H1 (cell line): ENCODE measurements around the gene DNAJC7. TPM values are rescaled to one million over a fixed set of nuclear protein-coding genes. Genes with fewer than 3 reads are reported as not detected.
A peak's percentile ranks its signal among the peaks of the same experiment; 100 is the strongest.
"Not testable (repeated sequence)": the region's sequence is repeated elsewhere in the genome, so short reads cannot be mapped to it uniquely, and the experiment has no call there.

Source experiments
- CTCF ChIA-PET: fragments of 300-600 bp; sonication (Branson Sonifier 250); formaldehyde crosslinking; loops from one replicate; lab custom pipeline; 2021; ENCODE audit not compliant: partially characterized antibody; lab: Charles Lee
- POLR2A ChIA-PET: fragments of 300-600 bp; sonication (Branson Sonifier 250); formaldehyde crosslinking; loops from one replicate; lab custom pipeline; 2021; ENCODE audit warnings: inconsistent platforms; ENCODE audit not compliant: partially characterized antibody; lab: Charles Lee
- DNase-seq, 2 experiments: peaks; one replicate each; pipeline versions ENCODE4 v3.0.0 to v3.0.0-alpha.2; 2010 to 2022; ENCODE audit warnings: low spot score in 2 of 2, low read depth in 1 of 2, mixed read lengths in 1 of 2
- FAIRE-seq: peaks from 2 replicates; lab custom pipeline; 2011; peaks lifted over from hg19 to GRCh38; lab: Jason Lieb, UNC
- H2AFZ ChIP-seq: 2 replicates; pipeline ENCODE4 v1.8.1; 2012; ENCODE audit warnings: low read length, inconsistent platforms
- H2AK5ac ChIP-seq: 2 replicates; pipeline ENCODE4 v1.6.1; 2013; ENCODE audit warnings: low read depth, low read length
- H2BK120ac ChIP-seq: replicated peaks from 2 replicates; pipeline ENCODE3; 2013; ENCODE audit warnings: low read depth, low read length, inconsistent platforms
- H2BK12ac ChIP-seq: 2 replicates; pipeline ENCODE4 v1.6.1; 2013; ENCODE audit warnings: low read depth, low read length
- H2BK15ac ChIP-seq: 2 replicates; pipeline ENCODE4 v1.6.1; 2013; ENCODE audit warnings: low read length
- H2BK20ac ChIP-seq: 2 replicates; pipeline ENCODE4 v1.6.1; 2013; ENCODE audit warnings: low read length
- H2BK5ac ChIP-seq: 2 replicates; pipeline ENCODE4 v1.6.1; 2013; ENCODE audit warnings: low read depth, low read length
- H3K14ac ChIP-seq: 2 replicates; pipeline ENCODE4 v1.6.1; 2013; ENCODE audit warnings: inconsistent platforms; ENCODE audit not compliant: insufficient read length
- H3K18ac ChIP-seq: 2 replicates; pipeline ENCODE4 v1.6.1; 2013; ENCODE audit warnings: low read length; ENCODE audit errors: extremely low read depth
- H3K23ac ChIP-seq: 2 replicates; pipeline ENCODE4 v1.6.1; 2013; ENCODE audit warnings: inconsistent platforms; ENCODE audit not compliant: insufficient read length
- H3K23me2 ChIP-seq: 2 replicates; pipeline ENCODE4 v1.6.1; 2013; ENCODE audit warnings: low read depth, low read length
- H3K27ac ChIP-seq: 2 replicates; pipeline ENCODE4 v1.6.1; 2011; ENCODE audit warnings: low read depth, low read length, inconsistent platforms
- H3K27me3 ChIP-seq, 4 experiments: replicated peaks in 1 of 4; 1 replicate in 1 of 4; 2 replicates in 3 of 4; pipeline versions ENCODE4 v1.6.1 to v1.8.1; 2011 to 2013; ENCODE audit warnings: low read length in 3 of 4, mild to moderate bottlenecking in 3 of 4, inconsistent platforms in 2 of 4, mixed read lengths in 2 of 4, moderate library complexity in 1 of 4; ENCODE audit not compliant: control insufficient read depth in 3 of 4, insufficient read depth in 3 of 4; ENCODE audit errors: extremely low read depth in 1 of 4
- H3K36me3 ChIP-seq, 4 experiments: 2 replicates each; pipeline versions ENCODE4 v1.6.1 to v1.8.1; 2011 to 2013; ENCODE audit warnings: mild to moderate bottlenecking in 4 of 4, low read length in 3 of 4, moderate library complexity in 2 of 4, control low read depth in 1 of 4, inconsistent platforms in 1 of 4; ENCODE audit not compliant: insufficient read depth in 4 of 4, control insufficient read depth in 2 of 4
- H3K4ac ChIP-seq: replicated peaks from 2 replicates; pipeline ENCODE3; 2013; ENCODE audit warnings: low read length, low read depth, mixed read lengths, inconsistent platforms; ENCODE audit not compliant: insufficient read length
- H3K4me1 ChIP-seq, 4 experiments: replicated peaks in 1 of 4; 1 replicate in 1 of 4; 2 replicates in 3 of 4; pipeline versions ENCODE4 v1.6.1 to v1.8.1; 2011 to 2013; ENCODE audit warnings: low read length in 3 of 4, inconsistent platforms in 2 of 4, mixed read lengths in 1 of 4; ENCODE audit not compliant: insufficient read depth in 4 of 4, control insufficient read depth in 3 of 4
- H3K4me2 ChIP-seq, 2 experiments: 2 replicates each; pipeline versions ENCODE4 v1.6.1 to v1.8.1; 2011 to 2013; ENCODE audit warnings: low read depth in 2 of 2, low read length in 2 of 2, control low read depth in 1 of 2, inconsistent platforms in 1 of 2, mild to moderate bottlenecking in 1 of 2; ENCODE audit not compliant: insufficient read depth in 1 of 2
- H3K4me3 ChIP-seq, 4 experiments: fragments of 200-600, 300-600 bp in 1 of 4; sonication (generic), shearing (Covaris generic), sonication (Bioruptor Twin) in 1 of 4; 2 replicates each; pipeline versions ENCODE4 v1.5.1 to v1.8.1; 2011 to 2016; ENCODE audit warnings: low read length in 4 of 4, low read depth in 3 of 4, control low read depth in 2 of 4, inconsistent platforms in 2 of 4, mild to moderate bottlenecking in 2 of 4, mixed read lengths in 1 of 4, moderate library complexity in 1 of 4; ENCODE audit not compliant: insufficient read depth in 2 of 4; ENCODE audit errors: extremely low read depth in 1 of 4
- H3K56ac ChIP-seq: replicated peaks from 2 replicates; pipeline ENCODE3; 2013; ENCODE audit warnings: low read depth, mild to moderate bottlenecking, mixed read lengths, low read length, inconsistent platforms; ENCODE audit not compliant: insufficient read length
- H3K79me1 ChIP-seq: 2 replicates; pipeline ENCODE4 v1.6.1; 2013; ENCODE audit warnings: low read depth, low read length, control low read depth
- H3K79me2 ChIP-seq, 2 experiments: 2 replicates each; pipeline versions ENCODE4 v1.6.1 to v1.8.1; 2012 to 2013; ENCODE audit warnings: low read length in 2 of 2, mild to moderate bottlenecking in 2 of 2, inconsistent platforms in 1 of 2; ENCODE audit not compliant: insufficient read depth in 2 of 2, control insufficient read depth in 1 of 2
- H3K9ac ChIP-seq, 4 experiments: replicated peaks in 1 of 4; 1 replicate in 1 of 4; 2 replicates in 3 of 4; pipeline versions ENCODE4 v1.6.1 to v1.8.1; 2011 to 2013; ENCODE audit warnings: low read depth in 3 of 4, low read length in 3 of 4, control low read depth in 2 of 4, mild to moderate bottlenecking in 2 of 4, moderate library complexity in 2 of 4, inconsistent platforms in 1 of 4; ENCODE audit errors: extremely low read depth in 1 of 4
- H3K9me3 ChIP-seq, 2 experiments: 2 replicates each; pipeline versions ENCODE4 v1.6.1 to v1.8.1; 2012 to 2013; ENCODE audit warnings: mild to moderate bottlenecking in 2 of 2, moderate library complexity in 2 of 2, control low read depth in 1 of 2, inconsistent platforms in 1 of 2, low read depth in 1 of 2, low read length in 1 of 2, mixed read lengths in 1 of 2; ENCODE audit not compliant: insufficient read depth in 2 of 2
- H4K20me1 ChIP-seq, 2 experiments: replicated peaks in 1 of 2; 2 replicates each; pipeline versions ENCODE3 to v1.8.1; 2011 to 2013; ENCODE audit warnings: inconsistent platforms in 2 of 2, low read length in 2 of 2, mild to moderate bottlenecking in 1 of 2; ENCODE audit not compliant: insufficient read depth in 2 of 2, control insufficient read depth in 1 of 2
- H4K5ac ChIP-seq: 2 replicates; pipeline ENCODE4 v1.6.1; 2013; ENCODE audit warnings: low read length, low read depth, mixed read lengths, inconsistent platforms; ENCODE audit not compliant: insufficient read length
- H4K8ac ChIP-seq: 2 replicates; pipeline ENCODE4 v1.8.0; 2013; ENCODE audit warnings: mild to moderate bottlenecking, moderate library complexity, low read length, inconsistent platforms; ENCODE audit not compliant: insufficient read depth; ENCODE audit errors: extremely low read depth
- H4K91ac ChIP-seq: replicated peaks from 2 replicates; pipeline ENCODE3; 2013; ENCODE audit warnings: low read length, mixed read lengths, inconsistent platforms; ENCODE audit not compliant: insufficient read length
- WGBS, 2 experiments: shearing (Covaris generic) in 1 of 2; methylation state at CpG; one replicate each; pipeline versions ENCODE4 v1.1.6 to v1.1.7; 2013 to 2015; ENCODE audit warnings: low lambda C conversion rate in 2 of 2, mixed read lengths in 2 of 2, inconsistent platforms in 1 of 2, low coverage in 1 of 2, missing lambda C conversion rate in 1 of 2; ENCODE audit not compliant: insufficient replicate concordance in 2 of 2, insufficient coverage in 1 of 2, insufficient read length in 1 of 2; ENCODE audit errors: extremely low coverage in 1 of 2, missing lambda C conversion rate in 1 of 2; 5-methylcytosine and 5-hydroxymethylcytosine counted together
- polyA plus RNA-seq, 7 experiments: library from polyadenylated mRNA; depleted of rRNA in 3 of 7; stranded (reverse) in 5 of 7; unstranded in 2 of 7; fragments of >200 nt in 5 of 7; fragments of 200-250 nt in 2 of 7; gene quantifications; 1 replicate in 5 of 7; 2 replicates in 1 of 7; 4 replicates in 1 of 7; pipeline versions ENCODE4 v1.2.1 to v1.2.3, GENCODE V29; 2011 to 2013; ENCODE audit warnings: missing spikeins in 2 of 7, mixed read lengths in 2 of 7
- total RNA-seq: library from RNA; stranded (reverse); fragmentation: NEBNext Ultra II Directional; extraction: Animal tissue kit (Norgen Biotek cat#: 25700); gene quantifications from 2 replicates; pipeline ENCODE4 v1.2.1, GENCODE V29; 2021

The DNAJC7 gene
- total and polyA plus RNA-seq, 2 of the 8 experiments (the other 6 are each of a cell fraction or from before 2014, with no cell fraction given): 31.0 to 148 TPM

GRCh38 chr17:41931715-41932114 is 85.5 kb downstream of the DNAJC7 start:
- not testable (repeated sequence) for H3K4me1 ChIP-seq, H4K91ac ChIP-seq, H3K18ac ChIP-seq, H3K4me3 ChIP-seq, H2BK20ac ChIP-seq, H4K20me1 ChIP-seq, H3K56ac ChIP-seq, H3K23ac ChIP-seq, H4K5ac ChIP-seq, H2AFZ ChIP-seq, H2BK5ac ChIP-seq, FAIRE-seq, H3K36me3 ChIP-seq, H3K14ac ChIP-seq, H4K8ac ChIP-seq, H2BK15ac ChIP-seq, DNase-seq, H2BK120ac ChIP-seq, H3K27me3 ChIP-seq, H3K27ac ChIP-seq, H3K9ac ChIP-seq, H3K23me2 ChIP-seq, H3K9me3 ChIP-seq, H3K79me1 ChIP-seq, H3K4ac ChIP-seq, H3K79me2 ChIP-seq, H2BK12ac ChIP-seq
- 0 out of 2 replicates have a peak overlapping the region, but pooled peaks have one; percentile 8 for H2AK5ac ChIP-seq
- 90% methylated on average over 4 of the region's 4 CpGs; no CpG with 5 or more reads in 1 of the 2 experiments for WGBS, 2 experiments
- ChIA-PET POLR2A (interaction anchor here (0.9 to 6.8 kb wide), 5 partner anchors 10 to 112 kb away, joined by 3 to 64 read pairs (median 4); partner anchors contain the start of genes ACLY and CNP), CTCF (interaction anchor here (1.9 to 5.2 kb wide), 3 partner anchors 18 to 30 kb away, joined by 4 to 35 read pairs (median 18); no protein-coding TSS in a partner anchor)
- H3K4me2 ChIP-seq: peak overlapping the region in 1 of 2 experiments; percentile 92; a peak in 1 of 4 replicates

DNA sequence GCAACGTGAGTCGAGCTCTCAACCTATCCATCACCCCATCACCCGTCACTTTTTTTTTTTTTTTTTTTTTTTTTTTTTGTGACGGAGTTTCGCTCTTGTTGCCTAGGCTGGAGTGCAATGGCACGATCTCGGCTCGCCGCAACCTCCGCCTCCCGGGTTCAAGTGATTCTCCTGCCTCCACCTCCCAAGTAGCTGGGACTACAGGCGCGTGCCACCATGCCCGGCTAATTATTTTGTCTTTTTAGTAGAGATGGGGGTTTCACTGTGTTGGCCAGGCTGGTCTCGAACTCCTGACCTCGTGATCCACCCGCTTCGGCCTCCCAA is 86.4 kb downstream of the DNAJC7 start:
- H3K4me2 ChIP-seq: peak overlapping the region; percentile 92
- H3K79me2 ChIP-seq, FAIRE-seq, H3K14ac ChIP-seq, H3K23ac ChIP-seq, H3K36me3 ChIP-seq, H2AFZ ChIP-seq, H3K18ac ChIP-seq, H4K5ac ChIP-seq, H2BK120ac ChIP-seq, H4K20me1 ChIP-seq, DNase-seq, H3K4me1 ChIP-seq, H2AK5ac ChIP-seq, H3K9me3 ChIP-seq, H3K27me3 ChIP-seq, H3K4ac ChIP-seq, H2BK20ac ChIP-seq, H4K91ac ChIP-seq, H3K27ac ChIP-seq, H2BK12ac ChIP-seq, H3K23me2 ChIP-seq, H3K56ac ChIP-seq, H2BK15ac ChIP-seq, H2BK5ac ChIP-seq, H3K79me1 ChIP-seq: not testable (repeated sequence)
- H4K8ac ChIP-seq: peak overlapping the region; percentile 62; the same call in 1 of the 2 replicates
- WGBS, 2 experiments: 66% methylated on average over 11 of the region's 18 CpGs; no CpG with 5 or more reads in 1 of the 2 experiments
- POLR2A ChIA-PET: interaction anchor here (0.8 to 6.8 kb wide), 17 partner anchors 8 to 242 kb away, joined by 3 to 64 read pairs (median 4); partner anchors contain the start of genes ACLY, CNP, DNAJC7 and EIF1
- peak overlapping the region in 1 of 4 experiments; percentile 66; a peak in 2 of 7 replicates for H3K9ac ChIP-seq
- CTCF ChIA-PET: interaction anchor here (0.7 to 5.2 kb wide), 11 partner anchors 11 to 38 kb away, joined by 3 to 35 read pairs (median 4); no protein-coding TSS in a partner anchor
- peak overlapping the region; percentile 71 to 81 (median 75) for H3K4me3 ChIP-seq
